Fibroblast of pulmonary artery (primary cell): Measurements from ENCODE around the gene NR2F1-AS1.

Experiments used
- DNase-seq: peaks from one replicate; pipeline ENCODE4 v3.0.0-alpha.2; 2010; ENCODE audit warnings: low read depth
- H3K4me3 ChIP-seq: replicated peaks from 2 replicates; pipeline ENCODE4 v1.5.1; 2011; ENCODE audit warnings: low read depth, mild to moderate bottlenecking, control low read depth, low read length, moderate library complexity
- TF ChIP-seq, protein P1 (sequence below): IDR thresholded peaks from 2 replicates; pipeline ENCODE4 v1.5.1; 2011; ENCODE audit warnings: mild to moderate bottlenecking, control low read depth, low read length, inconsistent platforms; ENCODE audit errors: missing control alignments

Gene NR2F1-AS1

GRCh38 chr5:93598091-93599000, 17.3 kb upstream of the NR2F1-AS1 start:
- no peak overlapping the region for H3K4me3 ChIP-seq
- TF ChIP-seq, protein P1, sequence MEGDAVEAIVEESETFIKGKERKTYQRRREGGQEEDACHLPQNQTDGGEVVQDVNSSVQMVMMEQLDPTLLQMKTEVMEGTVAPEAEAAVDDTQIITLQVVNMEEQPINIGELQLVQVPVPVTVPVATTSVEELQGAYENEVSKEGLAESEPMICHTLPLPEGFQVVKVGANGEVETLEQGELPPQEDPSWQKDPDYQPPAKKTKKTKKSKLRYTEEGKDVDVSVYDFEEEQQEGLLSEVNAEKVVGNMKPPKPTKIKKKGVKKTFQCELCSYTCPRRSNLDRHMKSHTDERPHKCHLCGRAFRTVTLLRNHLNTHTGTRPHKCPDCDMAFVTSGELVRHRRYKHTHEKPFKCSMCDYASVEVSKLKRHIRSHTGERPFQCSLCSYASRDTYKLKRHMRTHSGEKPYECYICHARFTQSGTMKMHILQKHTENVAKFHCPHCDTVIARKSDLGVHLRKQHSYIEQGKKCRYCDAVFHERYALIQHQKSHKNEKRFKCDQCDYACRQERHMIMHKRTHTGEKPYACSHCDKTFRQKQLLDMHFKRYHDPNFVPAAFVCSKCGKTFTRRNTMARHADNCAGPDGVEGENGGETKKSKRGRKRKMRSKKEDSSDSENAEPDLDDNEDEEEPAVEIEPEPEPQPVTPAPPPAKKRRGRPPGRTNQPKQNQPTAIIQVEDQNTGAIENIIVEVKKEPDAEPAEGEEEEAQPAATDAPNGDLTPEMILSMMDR, result no peak
- no peak for DNase-seq

- no peak for DNase-seq
- no peak overlapping the region for H3K4me3 ChIP-seq
- TF ChIP-seq, protein P1, result no peak
These were observed 15.9 kb upstream of the NR2F1-AS1 start for GRCh38 chr5:93596676-93597490.

- H3K4me3 ChIP-seq, result no peak overlapping the region
- no peak for DNase-seq
- TF ChIP-seq, protein P1, result no peak
These were observed 15.3 kb upstream of the NR2F1-AS1 start for GRCh38 chr5:93596310-93596675.

DNA sequence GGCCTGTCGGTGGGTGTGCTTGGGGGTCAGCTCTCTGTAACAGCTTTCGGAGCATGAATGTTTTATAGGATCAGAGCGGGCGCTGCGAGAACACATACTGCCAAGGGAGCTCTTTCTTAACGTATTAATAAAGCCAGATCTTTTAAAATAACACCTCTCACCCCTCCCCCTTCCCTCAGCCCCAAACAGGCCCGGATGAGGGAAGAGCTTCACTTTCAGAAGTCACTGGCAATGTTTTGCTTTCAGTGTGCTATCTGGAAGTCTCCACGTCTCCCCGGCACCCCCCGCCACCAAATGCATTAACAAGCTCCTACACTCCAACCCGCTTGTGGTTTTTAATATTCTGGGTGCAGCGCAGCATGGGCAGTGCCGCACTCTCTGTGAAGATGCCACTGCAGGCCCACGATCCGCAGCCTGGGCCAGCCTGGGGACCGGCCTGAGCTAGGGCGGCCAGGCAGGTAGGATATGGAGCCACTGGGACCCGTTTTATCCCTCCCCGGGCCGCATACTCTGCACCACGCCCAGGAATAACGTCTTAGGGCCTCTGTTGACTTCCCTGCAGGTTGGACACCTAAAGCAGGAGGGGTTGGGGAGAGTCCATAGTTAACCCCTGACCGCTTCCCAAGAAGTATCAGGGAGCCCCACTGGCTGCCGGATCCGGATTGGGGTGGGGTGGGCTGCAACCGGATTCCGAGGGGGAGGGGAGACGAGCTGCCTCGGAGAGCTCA, 14.6 kb upstream of the NR2F1-AS1 start:
- no peak for DNase-seq
- no peak overlapping the region for H3K4me3 ChIP-seq
- TF ChIP-seq, protein P1, result no peak

- TF ChIP-seq, protein P1, result no peak
- H3K4me3 ChIP-seq, result no peak overlapping the region
- no peak for DNase-seq
These were observed 13.8 kb upstream of the NR2F1-AS1 start for GRCh38 chr5:93594591-93595419.
